ENCODE results near the gene NR6A1.

NR6A1 gene

DNA sequence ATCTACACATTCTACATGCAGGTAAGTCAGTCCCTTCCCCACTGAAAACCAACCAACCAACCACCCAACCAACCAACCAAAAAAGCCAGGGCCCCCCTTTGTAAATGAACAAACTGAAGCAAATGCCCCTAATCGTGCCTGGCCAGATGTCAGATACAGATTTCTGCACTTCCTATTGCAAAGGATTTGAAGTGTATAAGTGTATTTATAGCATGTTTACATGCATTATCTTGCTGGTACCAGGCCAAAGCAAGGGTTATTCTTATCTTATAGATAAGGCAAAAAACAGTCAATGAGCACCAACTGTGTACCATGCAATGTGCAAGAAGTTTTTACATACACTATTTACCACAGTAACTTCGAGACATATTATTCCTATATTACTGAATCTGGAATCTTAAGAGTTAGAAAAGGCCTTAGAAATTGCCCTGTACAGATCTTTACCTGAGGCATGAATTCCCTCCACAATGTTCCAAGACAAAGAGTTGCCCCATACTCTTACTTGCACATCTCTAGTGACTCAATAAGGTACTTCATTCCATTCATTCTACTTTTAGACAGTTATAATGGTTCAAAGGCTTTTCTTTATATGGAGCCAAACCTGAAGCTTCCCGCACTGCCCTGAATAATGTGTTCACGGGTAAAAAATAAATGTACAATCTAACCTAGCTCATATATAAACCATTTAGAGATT, 212.2 kb downstream of the NR6A1 start:
- no peak for DNase-seq (ENCODE audit: low read depth, low spot score)
- Histone ChIP-seq H3K36me3 (ENCODE audit: insufficient read depth, insufficient read length, low read length) (no peaks in the 10 kb centered on the region), H3K9ac (ENCODE audit: insufficient read length, low read depth) (no peak overlapping the region), H3K9me3 (ENCODE audit: insufficient read depth, low read length) (no peaks in the 10 kb centered on the region), H3K27me3 (ENCODE audit: insufficient read depth, insufficient read length) (no peaks in the 10 kb centered on the region), H3K4me3 (ENCODE audit: insufficient read length, low read depth) (no peak overlapping the region), H3K4me1 (ENCODE audit: insufficient read depth, insufficient read length) (no peaks in the 10 kb centered on the region)
- TF ChIP-seq SUZ12 (IDR thresholded peaks at IDR 0.05; ENCODE audit: extremely low read depth, insufficient read depth, insufficient read length) (no peak), YY1 (IDR thresholded peaks at IDR 0.05; ENCODE audit: insufficient read depth, insufficient read length) (no peak), ZNF274 (IDR thresholded peaks at IDR 0.05; ENCODE audit: low read depth, low read length) (no peak)

GRCh38 chr9:124557895-124558294, 213.2 kb downstream of the NR6A1 start:
- Histone ChIP-seq H3K36me3 (ENCODE audit: insufficient read depth, insufficient read length, low read length) (no peaks in the 10 kb centered on the region), H3K9me3 (ENCODE audit: insufficient read depth, low read length) (no peaks in the 10 kb centered on the region), H3K4me3 (ENCODE audit: insufficient read length, low read depth) (no peak overlapping the region), H3K4me1 (ENCODE audit: insufficient read depth, insufficient read length) (no peaks in the 10 kb centered on the region), H3K9ac (ENCODE audit: insufficient read length, low read depth) (no peak overlapping the region), H3K27me3 (ENCODE audit: insufficient read depth, insufficient read length) (no peaks in the 10 kb centered on the region)
- TF ChIP-seq SUZ12 (IDR thresholded peaks at IDR 0.05; ENCODE audit: extremely low read depth, insufficient read depth, insufficient read length) (no peak), ZNF274 (IDR thresholded peaks at IDR 0.05; ENCODE audit: low read depth, low read length) (no peak), YY1 (IDR thresholded peaks at IDR 0.05; ENCODE audit: insufficient read depth, insufficient read length) (no peak)
- no peak for DNase-seq (ENCODE audit: low read depth, low spot score)

DNA sequence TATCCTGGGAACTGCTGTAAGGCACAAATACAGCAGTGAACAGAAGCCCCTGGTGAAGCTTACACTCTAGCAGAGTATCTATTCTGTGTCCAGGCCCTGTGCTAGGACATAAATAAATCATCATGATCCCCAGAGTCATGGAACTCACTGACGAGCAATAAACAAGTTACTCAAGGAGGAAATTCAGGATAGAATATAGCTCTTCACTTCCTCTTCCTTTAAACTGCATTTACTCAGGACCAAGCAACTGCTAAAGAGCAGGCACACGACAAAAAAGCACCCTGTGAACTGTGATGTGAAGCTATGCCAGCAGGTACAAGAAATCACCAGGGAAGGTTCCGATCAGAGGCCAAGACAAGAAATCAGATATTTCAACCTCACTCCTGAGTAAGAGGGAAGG, 216.1 kb downstream of the NR6A1 start:
- no peaks in the 10 kb centered on the region for H3K36me3 ChIP-seq (ENCODE audit: insufficient read depth, insufficient read length, low read length)
- H3K9me3 ChIP-seq (ENCODE audit: insufficient read depth, low read length) = no peaks in the 10 kb centered on the region

GRCh38 chr9:124553738-124554137, 217.4 kb downstream of the NR6A1 start:
- no peak for DNase-seq (ENCODE audit: low read depth, low spot score)
- no peak overlapping the region for H3K4me3 ChIP-seq (ENCODE audit: insufficient read length, low read depth)
- H3K36me3 ChIP-seq (ENCODE audit: insufficient read depth, insufficient read length, low read length) = no peaks in the 10 kb centered on the region
- no peaks in the 10 kb centered on the region for H3K27me3 ChIP-seq (ENCODE audit: insufficient read depth, insufficient read length)
- H3K4me1 ChIP-seq (ENCODE audit: insufficient read depth, insufficient read length) = no peaks in the 10 kb centered on the region
- no peak for TF ChIP-seq ZNF274 (IDR thresholded peaks at IDR 0.05; ENCODE audit: low read depth, low read length)
- no peak for TF ChIP-seq YY1 (IDR thresholded peaks at IDR 0.05; ENCODE audit: insufficient read depth, insufficient read length)
- TF ChIP-seq SUZ12 (IDR thresholded peaks at IDR 0.05; ENCODE audit: extremely low read depth, insufficient read depth, insufficient read length) = no peak
- no peaks in the 10 kb centered on the region for H3K9me3 ChIP-seq (ENCODE audit: insufficient read depth, low read length)
- no peak overlapping the region for H3K9ac ChIP-seq (ENCODE audit: insufficient read length, low read depth)

More for the DNA sequence above, 216.1 kb downstream of the NR6A1 start:
- Histone ChIP-seq H3K27me3 (ENCODE audit: insufficient read depth, insufficient read length) (no peaks in the 10 kb centered on the region), H3K9ac (ENCODE audit: insufficient read length, low read depth) (no peak overlapping the region), H3K4me3 (ENCODE audit: insufficient read length, low read depth) (no peak overlapping the region), H3K4me1 (ENCODE audit: insufficient read depth, insufficient read length) (no peaks in the 10 kb centered on the region)
- no peak for DNase-seq (ENCODE audit: low read depth, low spot score)
- TF ChIP-seq SUZ12 (IDR thresholded peaks at IDR 0.05; ENCODE audit: extremely low read depth, insufficient read depth, insufficient read length) (no peak), YY1 (IDR thresholded peaks at IDR 0.05; ENCODE audit: insufficient read depth, insufficient read length) (no peak), ZNF274 (IDR thresholded peaks at IDR 0.05; ENCODE audit: low read depth, low read length) (no peak)

DNA sequence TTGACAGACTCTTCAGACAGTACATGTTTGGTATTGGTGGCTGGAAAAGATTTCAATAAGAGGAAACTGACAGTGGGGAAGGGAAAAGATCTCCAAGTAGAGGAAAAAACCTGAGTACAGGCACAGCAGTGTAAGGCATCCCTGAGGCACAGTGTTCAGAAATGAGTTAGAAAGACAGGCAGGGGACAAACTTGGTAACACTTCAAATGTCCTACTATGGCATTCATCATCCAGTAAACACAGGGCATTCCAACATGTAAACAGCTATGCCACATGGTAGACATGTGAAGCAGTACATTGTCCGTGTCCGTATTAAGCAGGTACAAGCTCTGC, 218.9 kb downstream of the NR6A1 start:
- H3K9me3 ChIP-seq (ENCODE audit: insufficient read depth, low read length) = no peaks in the 10 kb centered on the region
- no peaks in the 10 kb centered on the region for H3K4me1 ChIP-seq (ENCODE audit: insufficient read depth, insufficient read length)
- DNase-seq (ENCODE audit: low read depth, low spot score) = no peak
- no peaks in the 10 kb centered on the region for H3K27me3 ChIP-seq (ENCODE audit: insufficient read depth, insufficient read length)
- TF ChIP-seq ZNF274 (IDR thresholded peaks at IDR 0.05; ENCODE audit: low read depth, low read length) (no peak), YY1 (IDR thresholded peaks at IDR 0.05; ENCODE audit: insufficient read depth, insufficient read length) (no peak), SUZ12 (IDR thresholded peaks at IDR 0.05; ENCODE audit: extremely low read depth, insufficient read depth, insufficient read length) (no peak)
- H3K9ac ChIP-seq (ENCODE audit: insufficient read length, low read depth) = peak overlapping the region; percentile 6
- H3K4me3 ChIP-seq (ENCODE audit: insufficient read length, low read depth) = no peak overlapping the region
- no peaks in the 10 kb centered on the region for H3K36me3 ChIP-seq (ENCODE audit: insufficient read depth, insufficient read length, low read length)

DNA sequence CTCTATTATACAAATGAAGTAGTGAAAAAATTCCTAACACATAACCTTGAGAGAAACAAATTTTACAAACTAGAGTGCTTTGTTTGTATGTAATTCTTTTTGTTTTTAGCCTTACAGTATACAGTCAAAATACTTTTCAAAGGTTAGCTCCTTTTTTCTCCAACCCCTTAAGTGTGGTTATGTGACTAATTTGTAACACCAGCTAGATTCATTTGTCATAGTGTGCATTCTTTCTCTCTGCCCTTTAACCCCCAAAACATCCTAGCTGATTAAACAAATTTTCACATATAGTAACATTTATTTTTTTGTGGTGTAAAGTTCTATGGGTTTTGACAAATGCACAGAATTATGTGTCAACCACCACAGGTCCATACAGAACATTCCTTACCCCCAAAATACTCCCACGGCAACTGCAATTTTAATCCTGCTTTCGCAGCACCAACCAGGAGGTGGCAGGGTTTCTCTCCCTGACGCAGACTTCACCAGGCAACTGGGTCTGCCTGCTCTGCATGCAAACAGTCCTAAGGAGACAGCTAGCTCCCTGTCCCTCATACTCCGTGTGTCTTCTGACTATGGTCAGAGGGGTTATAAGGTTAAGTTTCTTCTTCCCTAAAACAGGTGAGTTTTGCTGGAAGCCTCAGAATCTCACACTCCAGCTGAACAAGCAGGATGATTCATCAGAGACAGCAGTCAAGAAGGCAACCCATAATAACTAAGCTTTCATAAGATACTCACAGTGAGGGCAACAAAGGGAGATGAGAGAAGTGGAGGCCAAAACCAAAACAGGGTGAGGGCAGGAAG, 219.4 kb downstream of the NR6A1 start:
- no peak for TF ChIP-seq YY1 (IDR thresholded peaks at IDR 0.05; ENCODE audit: insufficient read depth, insufficient read length)
- TF ChIP-seq SUZ12 (IDR thresholded peaks at IDR 0.05; ENCODE audit: extremely low read depth, insufficient read depth, insufficient read length) = no peak
- TF ChIP-seq ZNF274 (IDR thresholded peaks at IDR 0.05; ENCODE audit: low read depth, low read length) = no peak
- Histone ChIP-seq H3K4me1 (ENCODE audit: insufficient read depth, insufficient read length) (no peaks in the 10 kb centered on the region), H3K27me3 (ENCODE audit: insufficient read depth, insufficient read length) (no peaks in the 10 kb centered on the region), H3K4me3 (ENCODE audit: insufficient read length, low read depth) (no peak overlapping the region), H3K9ac (ENCODE audit: insufficient read length, low read depth) (no peak overlapping the region), H3K9me3 (ENCODE audit: insufficient read depth, low read length) (no peaks in the 10 kb centered on the region), H3K36me3 (ENCODE audit: insufficient read depth, insufficient read length, low read length) (no peaks in the 10 kb centered on the region)
- DNase-seq (ENCODE audit: low read depth, low spot score) = peak; percentile 54

DNA sequence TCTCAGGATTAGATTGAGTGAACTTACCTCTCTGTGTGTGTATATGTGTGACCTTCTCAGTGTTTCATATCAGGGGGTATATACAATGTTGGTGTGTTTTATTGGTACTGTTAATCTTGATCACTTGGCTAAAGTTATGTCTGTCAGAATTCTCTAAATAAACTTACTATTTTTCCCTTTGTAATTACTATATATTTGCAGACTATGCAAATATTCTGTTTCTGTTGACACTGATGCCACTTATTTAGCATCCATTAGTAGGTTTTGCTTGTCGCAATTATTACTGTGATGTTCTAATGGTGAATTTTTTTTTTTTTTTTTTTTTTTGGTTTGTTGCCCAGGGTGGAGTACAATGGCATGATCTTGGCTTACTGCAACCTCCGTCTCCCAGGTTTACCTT, 221.0 kb downstream of the NR6A1 start:
- no peaks in the 10 kb centered on the region for H3K36me3 ChIP-seq (ENCODE audit: insufficient read depth, insufficient read length, low read length)
- no peaks in the 10 kb centered on the region for H3K4me1 ChIP-seq (ENCODE audit: insufficient read depth, insufficient read length)
- H3K9ac ChIP-seq (ENCODE audit: insufficient read length, low read depth) = no peak overlapping the region

More for the DNA sequence above, 221.0 kb downstream of the NR6A1 start:
- Histone ChIP-seq H3K27me3 (ENCODE audit: insufficient read depth, insufficient read length) (no peaks in the 10 kb centered on the region), H3K4me3 (ENCODE audit: insufficient read length, low read depth) (no peak overlapping the region), H3K9me3 (ENCODE audit: insufficient read depth, low read length) (no peaks in the 10 kb centered on the region)
- TF ChIP-seq YY1 (IDR thresholded peaks at IDR 0.05; ENCODE audit: insufficient read depth, insufficient read length) = no peak
- TF ChIP-seq SUZ12 (IDR thresholded peaks at IDR 0.05; ENCODE audit: extremely low read depth, insufficient read depth, insufficient read length) = no peak
- TF ChIP-seq ZNF274 (IDR thresholded peaks at IDR 0.05; ENCODE audit: low read depth, low read length) = no peak
- no peak for DNase-seq (ENCODE audit: low read depth, low spot score)
